NCI-H1105 treated with DMSO at 0.1 percent for 48 hours (cell line): Measurements from ENCODE around the gene LRP11.
"Not testable (repeated sequence)": the region's sequence is repeated elsewhere in the genome, so short reads cannot be mapped to it uniquely, and the experiment has no call there.

Experiments used
- DNase-seq: peaks from one replicate; lab custom pipeline; 2025; lab: John Stamatoyannopoulos, UW

The LRP11 gene

GRCh38 chr6:149897855-149898744 lies 33.9 kb upstream of the LRP11 start, which contains the start of gene RAET1E:
TSS of gene RAET1E (minus strand) at chr6:149898113. CDS start at chr6:149890901, 7,212 bp downstream.
- no peak for DNase-seq

- no peak for DNase-seq
Measured at GRCh38 chr6:149897015-149897697, 33.0 kb upstream of the LRP11 start.

- no peak for DNase-seq
Measured at GRCh38 chr6:149896491-149896890, 32.3 kb upstream of the LRP11 start.

- no peak for DNase-seq
Measured at GRCh38 chr6:149895833-149896271, 31.7 kb upstream of the LRP11 start.

- no peak for DNase-seq
Measured at GRCh38 chr6:149895048-149895590, 31.0 kb upstream of the LRP11 start.

- not testable (repeated sequence) for DNase-seq
Measured at GRCh38 chr6:149891864-149892263, 27.7 kb upstream of the LRP11 start.

GRCh38 chr6:149891259-149891658 lies 27.1 kb upstream of the LRP11 start:
- DNase-seq, result no peak

- DNase-seq, result no peak
Measured at GRCh38 chr6:149890629-149891045, 26.5 kb upstream of the LRP11 start.

- no peak for DNase-seq
Measured at GRCh38 chr6:149889326-149889725, 25.2 kb upstream of the LRP11 start.

- DNase-seq, result no peak
Measured at GRCh38 chr6:149888659-149889058, 24.5 kb upstream of the LRP11 start.

GRCh38 chr6:149888093-149888492 lies 23.9 kb upstream of the LRP11 start:
- no peak for DNase-seq

GRCh38 chr6:149887343-149887742 lies 23.2 kb upstream of the LRP11 start:
- no peak for DNase-seq

- no peak for DNase-seq
Measured at GRCh38 chr6:149885888-149886287, 21.7 kb upstream of the LRP11 start.

GRCh38 chr6:149884617-149885016 lies 20.5 kb upstream of the LRP11 start:
- no peak for DNase-seq

- DNase-seq, result peak; percentile 67
Measured at GRCh38 chr6:149884215-149884614, 20.1 kb upstream of the LRP11 start.

- DNase-seq, result no peak
Measured at GRCh38 chr6:149881860-149882259, 17.7 kb upstream of the LRP11 start.

GRCh38 chr6:149881066-149881766 lies 17.1 kb upstream of the LRP11 start:
- DNase-seq, result no peak

- DNase-seq, result no peak
Measured at GRCh38 chr6:149877659-149878058, 13.5 kb upstream of the LRP11 start.

- no peak for DNase-seq
Measured at GRCh38 chr6:149876241-149876933, 12.2 kb upstream of the LRP11 start.

- no peak for DNase-seq
Measured at GRCh38 chr6:149872233-149872632, 8.1 kb upstream of the LRP11 start.

- no peak for DNase-seq
Measured at GRCh38 chr6:149871182-149871581, 7.0 kb upstream of the LRP11 start.
